GM12872 (cell line): ENCODE results near the gene ZFP90.

Source experiments
- TF ChIP-seq, protein P1 (sequence below): IDR thresholded peaks from 3 replicates; pipeline ENCODE4 v1.5.1; 2011; ENCODE audit warnings: low read depth, mild to moderate bottlenecking, low read length, moderate library complexity; ENCODE audit not compliant: insufficient read depth

The ZFP90 gene

DNA sequence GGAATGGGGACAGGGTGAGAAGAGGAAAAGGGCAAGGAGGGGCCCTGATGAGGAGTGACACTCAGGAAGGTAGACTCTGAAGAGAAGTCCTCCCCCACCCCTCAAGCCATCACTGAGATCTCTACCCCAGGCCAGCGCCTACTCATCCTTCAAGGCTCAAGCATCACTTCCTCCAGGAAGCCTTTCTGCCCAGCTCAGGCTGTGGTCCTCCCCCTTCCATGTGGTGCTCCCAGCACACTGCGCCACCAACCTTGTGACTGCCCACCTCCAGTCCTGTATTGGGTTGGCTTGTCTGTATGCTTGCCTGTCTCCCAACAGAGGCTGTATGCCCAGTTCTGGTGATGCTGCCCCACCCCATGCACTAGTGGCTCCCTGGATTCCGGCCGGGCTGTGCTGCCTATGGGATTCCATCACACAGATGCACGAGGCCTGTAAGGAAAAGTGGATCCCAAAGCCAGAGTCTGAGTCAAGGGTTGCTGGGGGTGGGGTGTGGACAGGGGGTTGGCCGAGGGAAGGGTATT, 19.8 kb upstream of the ZFP90 start:
- TF ChIP-seq, protein P1, sequence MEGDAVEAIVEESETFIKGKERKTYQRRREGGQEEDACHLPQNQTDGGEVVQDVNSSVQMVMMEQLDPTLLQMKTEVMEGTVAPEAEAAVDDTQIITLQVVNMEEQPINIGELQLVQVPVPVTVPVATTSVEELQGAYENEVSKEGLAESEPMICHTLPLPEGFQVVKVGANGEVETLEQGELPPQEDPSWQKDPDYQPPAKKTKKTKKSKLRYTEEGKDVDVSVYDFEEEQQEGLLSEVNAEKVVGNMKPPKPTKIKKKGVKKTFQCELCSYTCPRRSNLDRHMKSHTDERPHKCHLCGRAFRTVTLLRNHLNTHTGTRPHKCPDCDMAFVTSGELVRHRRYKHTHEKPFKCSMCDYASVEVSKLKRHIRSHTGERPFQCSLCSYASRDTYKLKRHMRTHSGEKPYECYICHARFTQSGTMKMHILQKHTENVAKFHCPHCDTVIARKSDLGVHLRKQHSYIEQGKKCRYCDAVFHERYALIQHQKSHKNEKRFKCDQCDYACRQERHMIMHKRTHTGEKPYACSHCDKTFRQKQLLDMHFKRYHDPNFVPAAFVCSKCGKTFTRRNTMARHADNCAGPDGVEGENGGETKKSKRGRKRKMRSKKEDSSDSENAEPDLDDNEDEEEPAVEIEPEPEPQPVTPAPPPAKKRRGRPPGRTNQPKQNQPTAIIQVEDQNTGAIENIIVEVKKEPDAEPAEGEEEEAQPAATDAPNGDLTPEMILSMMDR, result no peak

DNA sequence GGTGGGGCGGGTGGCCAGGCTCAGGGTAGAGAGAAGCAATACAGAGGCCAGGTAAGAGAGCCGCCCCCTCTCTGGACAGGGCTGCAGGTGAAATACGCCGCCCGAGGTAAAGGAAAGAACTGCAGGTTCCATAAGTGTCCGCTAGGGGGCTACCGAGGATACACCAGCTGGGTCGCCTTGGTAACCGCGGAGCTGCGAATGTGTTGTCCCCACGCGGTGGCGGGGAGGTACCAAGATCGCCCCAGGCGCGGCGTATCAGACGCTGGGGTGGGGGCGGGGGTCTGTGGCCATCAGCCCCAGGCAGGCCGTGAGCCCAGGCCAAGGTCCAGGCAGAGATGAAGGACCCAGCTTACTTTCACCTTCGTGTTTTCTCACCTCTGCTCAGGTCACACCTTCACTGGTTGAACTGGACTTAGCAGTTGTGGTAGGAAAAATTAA, 18.4 kb upstream of the ZFP90 start:
- TF ChIP-seq, protein P1, result peak; percentile 100

DNA sequence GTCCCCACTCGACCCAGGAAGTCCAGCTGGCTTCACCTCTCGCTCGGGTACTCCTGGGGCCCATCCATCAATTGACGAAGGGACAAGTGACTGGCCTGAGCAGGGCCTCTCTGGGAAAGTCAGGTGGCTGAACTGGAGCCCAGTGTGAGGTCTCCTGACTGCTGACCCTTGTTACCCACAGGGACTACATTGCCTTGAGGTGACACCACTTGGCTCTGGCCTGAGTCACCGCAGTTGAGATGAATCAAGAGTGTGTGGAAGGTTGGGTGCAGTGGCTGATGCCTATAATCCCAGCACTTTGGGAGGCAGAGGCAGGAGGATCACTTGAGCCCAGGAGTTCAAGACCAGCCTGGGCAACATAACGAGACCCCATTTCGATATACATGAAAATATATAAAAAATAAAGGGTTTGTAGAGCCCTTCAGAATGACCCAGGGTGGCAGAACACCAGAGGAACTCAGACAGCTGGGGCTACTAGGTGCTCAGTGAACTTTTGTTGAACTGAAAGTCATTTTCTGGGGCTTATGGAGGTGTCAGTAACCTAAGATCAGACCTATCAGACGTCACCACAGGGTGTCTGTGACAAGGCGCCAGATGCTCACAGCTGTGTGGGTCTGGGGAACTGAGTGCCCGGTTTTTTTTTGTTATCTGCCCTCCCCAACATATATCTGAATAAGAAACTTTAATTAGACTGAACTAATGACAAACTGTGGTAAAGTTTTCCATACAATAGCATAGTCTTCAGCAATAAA, 14.8 kb upstream of the ZFP90 start:
- TF ChIP-seq, protein P1, result no peak

DNA sequence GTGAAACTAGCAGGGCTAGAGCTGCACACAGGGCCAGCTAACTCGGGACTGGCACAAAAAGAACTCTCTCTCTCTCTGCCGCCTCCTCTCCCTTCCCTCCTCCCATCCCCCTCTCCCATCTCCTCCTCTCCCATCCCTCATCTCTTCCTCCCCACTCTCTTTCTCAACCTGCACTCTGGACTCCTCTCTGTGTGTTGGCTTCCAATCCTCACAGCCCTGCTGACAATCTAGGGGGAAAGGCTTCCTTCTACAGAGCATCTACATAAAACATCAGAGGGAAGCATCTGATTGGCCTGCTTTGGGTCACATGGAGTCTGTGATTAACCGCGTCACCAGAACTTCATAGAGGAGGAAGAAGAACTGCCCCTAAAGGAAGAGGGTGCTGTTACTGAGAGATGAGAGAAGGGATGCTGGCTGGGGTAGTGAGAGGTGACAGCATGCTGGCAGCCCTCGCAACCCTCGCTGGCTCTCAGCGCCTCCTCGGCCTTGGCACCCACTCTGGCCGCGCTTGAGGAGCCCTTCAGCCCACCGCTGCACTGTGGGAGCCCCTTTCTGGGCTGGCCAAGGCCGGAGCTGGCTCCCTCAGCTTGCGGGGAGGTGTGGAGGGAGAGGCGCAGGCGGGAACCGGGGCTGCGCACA, 12.8 kb upstream of the ZFP90 start:
- TF ChIP-seq, protein P1, result no peak

DNA sequence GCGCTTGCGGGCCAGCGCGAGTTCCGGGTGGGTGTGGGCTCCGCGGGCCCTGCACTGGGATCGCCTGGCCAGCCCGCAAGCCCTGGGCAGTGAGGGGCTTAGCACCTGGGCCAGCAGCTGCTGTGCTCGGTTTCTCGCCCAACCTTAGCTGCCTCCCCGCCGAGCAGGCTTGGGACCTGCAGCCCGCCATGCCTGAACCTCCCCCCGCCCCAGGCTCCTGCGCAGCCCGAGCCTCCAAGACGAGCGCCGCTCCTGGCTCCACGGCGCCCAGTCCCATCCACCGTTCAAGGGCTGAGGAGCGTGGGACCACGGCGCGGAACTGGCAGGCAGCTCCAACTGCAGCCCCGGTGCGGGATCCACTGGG, 12.3 kb upstream of the ZFP90 start:
- TF ChIP-seq, protein P1, result no peak

DNA sequence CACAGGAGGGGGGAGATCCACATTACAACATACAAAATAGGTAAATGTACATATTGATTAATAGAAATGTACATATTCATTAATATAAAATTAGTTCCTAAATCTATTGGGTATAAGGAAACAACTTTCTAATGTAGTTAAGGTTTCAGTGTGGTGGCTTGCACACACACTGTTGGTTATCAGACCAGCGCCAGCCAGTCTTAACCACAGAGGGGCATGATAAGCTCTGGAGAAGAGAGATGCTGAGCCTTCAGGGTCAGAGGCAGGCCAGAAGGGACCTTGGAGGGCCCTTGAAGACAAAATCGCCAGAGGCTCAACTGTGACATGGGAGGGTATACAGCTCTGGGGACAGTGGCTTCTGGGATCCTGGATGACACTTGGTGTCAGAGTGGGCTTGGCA, 10.9 kb upstream of the ZFP90 start:
- TF ChIP-seq, protein P1, result no peak

DNA sequence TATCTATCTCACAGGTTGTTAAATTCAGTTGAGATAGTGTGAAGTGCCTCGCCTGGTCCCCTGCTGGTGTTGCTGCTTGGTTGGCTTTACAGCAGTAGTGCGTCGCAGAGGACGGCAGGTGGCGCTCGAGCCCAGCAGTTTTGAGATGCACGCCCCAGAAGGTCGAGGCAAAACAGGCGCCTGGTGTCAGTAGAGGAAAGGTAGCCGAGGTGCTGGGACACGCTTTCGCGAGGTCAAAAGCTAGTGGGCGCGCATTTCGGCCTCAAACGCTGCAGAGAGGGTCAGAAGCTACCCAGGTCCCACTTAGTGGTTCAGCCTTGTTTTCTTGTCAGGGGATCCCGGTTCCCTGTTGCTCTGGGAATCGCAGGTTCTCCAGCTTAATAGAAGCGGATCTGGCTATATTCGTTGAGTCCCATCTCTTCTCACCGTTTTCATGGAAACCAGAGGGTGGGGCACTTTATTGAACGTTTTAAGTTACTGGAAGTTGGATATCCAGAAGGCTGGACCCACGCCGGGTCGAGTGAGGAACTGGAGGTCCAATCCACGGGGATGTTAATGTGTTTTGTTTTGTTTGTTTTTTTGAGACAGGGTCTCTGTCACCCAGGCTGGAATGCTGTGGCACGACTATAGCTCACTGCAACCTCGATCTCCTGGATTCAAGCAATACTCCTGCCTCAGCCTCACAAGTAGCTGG, 10.3 kb upstream of the ZFP90 start:
- TF ChIP-seq, protein P1, result peak; percentile 94
